HCT116 (cell line): ENCODE measurements around the gene CKAP4. TPM values are rescaled to one million over a fixed set of nuclear protein-coding genes. Genes with fewer than 3 reads are reported as not detected.

Source experiments
- ATAC-seq: fragments of 200-7000 bp; cut with Tn5 transposase; 2 replicates; pipeline ENCODE4 v1.9.1; 2020; ENCODE audit warnings: mild to moderate bottlenecking, moderate library complexity
- BruUV-seq: library from RNA; stranded (reverse); fragments of 400-500 nt; replicated peaks from 2 replicates; lab custom pipeline; 2021; lab: Mats Ljungman, UMichigan
- CTCF ChIA-PET: fragments of 300-600 bp; sonication (Branson Sonifier 250); formaldehyde crosslinking; loops from one replicate; lab custom pipeline; 2021; ENCODE audit warnings: antibody characterized with exemption; lab: Charles Lee
- POLR2A ChIA-PET: fragments of 300-600, 350-600 bp; sonication (Branson Sonifier 250); formaldehyde crosslinking; loops from one replicate; lab custom pipeline; 2021; ENCODE audit warnings: antibody characterized with exemption; lab: Charles Lee
- RAD21 ChIA-PET, 2 experiments: fragments of 300-600 bp; sonication (Branson Sonifier 250); formaldehyde crosslinking; loops; one replicate each; lab custom pipeline; 2023; ENCODE audit warnings: low total read pairs in 2 of 2; ENCODE audit not compliant: uncharacterized antibody in 2 of 2, unreplicated experiment in 2 of 2, low non-redundant PET in 1 of 2; lab: Charles Lee
- DNase-seq: peaks from one replicate; pipeline ENCODE4 v3.0.0-alpha.2; 2010; ENCODE audit warnings: low read depth, low spot score
- H2AFZ ChIP-seq: fragments of 200-600 bp; shearing (Covaris generic), sonication (generic); 2 replicates; pipeline ENCODE4 v1.6.1; 2017; ENCODE audit warnings: low read depth, mixed run types, mixed read lengths, antibody characterized with exemption, low read length; ENCODE audit not compliant: poor library complexity, severe bottlenecking
- H3K27ac ChIP-seq: 2 replicates; pipeline ENCODE4 v1.5.1; 2012; ENCODE audit warnings: low read depth, low read length
- H3K27me3 ChIP-seq: fragments of 200-600 bp; sonication (generic); 2 replicates; pipeline ENCODE4 v1.6.1; 2016; ENCODE audit warnings: mixed run types, low read length, mixed read lengths; ENCODE audit not compliant: insufficient read depth
- H3K36me3 ChIP-seq, 2 experiments: fragments of 200-500 bp in 1 of 2; fragments of 200-600 bp in 1 of 2; sonication (Bioruptor generic) in 1 of 2; sonication (generic) in 1 of 2; 2 replicates each; pipeline versions ENCODE4 v1.5.1 to v1.6.1; 2014 to 2016; ENCODE audit warnings: low read length in 2 of 2, inconsistent platforms in 1 of 2, mixed read lengths in 1 of 2, mixed run types in 1 of 2; ENCODE audit not compliant: insufficient read depth in 2 of 2, control insufficient read depth in 1 of 2
- H3K4me1 ChIP-seq, 2 experiments: fragments of 200-600 bp in 1 of 2; sonication (generic) in 1 of 2; 2 replicates each; pipeline versions ENCODE4 v1.5.1 to v1.6.1; 2012 to 2017; ENCODE audit warnings: low read length in 2 of 2, inconsistent platforms in 1 of 2, mild to moderate bottlenecking in 1 of 2, mixed read lengths in 1 of 2, mixed run types in 1 of 2, moderate library complexity in 1 of 2; ENCODE audit not compliant: insufficient read depth in 2 of 2, control insufficient read depth in 1 of 2
- H3K4me2 ChIP-seq: fragments of 200-600 bp; sonication (generic); 2 replicates; pipeline ENCODE4 v1.6.1; 2017; ENCODE audit warnings: mixed run types, low read length, mixed read lengths
- H3K4me3 ChIP-seq, 2 experiments: fragments of 200-600 bp in 1 of 2; sonication (generic) in 1 of 2; replicated peaks in 1 of 2; 2 replicates each; pipeline ENCODE4 v1.5.1; 2011 to 2016; ENCODE audit warnings: low read length in 2 of 2, control low read depth in 1 of 2, low read depth in 1 of 2, mild to moderate bottlenecking in 1 of 2, mixed read lengths in 1 of 2, mixed run types in 1 of 2
- H3K79me2 ChIP-seq: fragments of 200-600 bp; sonication (generic); 2 replicates; pipeline ENCODE4 v1.6.1; 2017; ENCODE audit warnings: mild to moderate bottlenecking, mixed run types, low read length, moderate library complexity, mixed read lengths; ENCODE audit not compliant: insufficient read depth
- H3K9ac ChIP-seq: fragments of 200-600 bp; sonication (generic); 2 replicates; pipeline ENCODE4 v1.6.1; 2016; ENCODE audit warnings: low read length, mixed read lengths
- H3K9me2 ChIP-seq: fragments of 200-600 bp; sonication (generic), shearing (Covaris generic); 2 replicates; pipeline ENCODE4 v1.6.1; 2017; ENCODE audit warnings: mixed run types, mild to moderate bottlenecking, moderate library complexity; ENCODE audit not compliant: insufficient read depth
- H3K9me3 ChIP-seq, 2 experiments: fragments of 200-500 bp in 1 of 2; fragments of 200-600 bp in 1 of 2; sonication (Bioruptor generic) in 1 of 2; sonication (generic) in 1 of 2; 2 replicates each; pipeline ENCODE4 v1.6.1; 2014 to 2017; ENCODE audit warnings: low read length in 2 of 2, mixed read lengths in 2 of 2, inconsistent platforms in 1 of 2, low read depth in 1 of 2, mild to moderate bottlenecking in 1 of 2, mixed run types in 1 of 2, moderate library complexity in 1 of 2; ENCODE audit not compliant: control insufficient read depth in 1 of 2, insufficient read depth in 1 of 2
- H4K20me1 ChIP-seq: fragments of 200-600 bp; sonication (generic), shearing (Covaris generic); 2 replicates; pipeline ENCODE4 v1.6.1; 2017; ENCODE audit warnings: mixed run types, mild to moderate bottlenecking, moderate library complexity; ENCODE audit not compliant: insufficient read depth
- EGR1 ChIP-seq: IDR thresholded peaks from 2 replicates; pipeline ENCODE4 v1.6.1; 2012; ENCODE audit warnings: low read depth
- EZH2phosphoT487 ChIP-seq: fragments of 200-600 bp; IDR thresholded peaks from 2 replicates; pipeline ENCODE4 v1.6.1; 2018; ENCODE audit warnings: antibody characterized with exemption, borderline replicate concordance
- MAX ChIP-seq: IDR thresholded peaks from 2 replicates; pipeline ENCODE4 v1.6.1; 2012
- POLR2A ChIP-seq: IDR thresholded peaks from 2 replicates; pipeline ENCODE4 v1.7.0; 2011; ENCODE audit warnings: borderline replicate concordance; ENCODE audit not compliant: insufficient read depth, insufficient read length; ENCODE audit errors: extremely low read depth
- REST ChIP-seq: IDR thresholded peaks from 2 replicates; pipeline ENCODE4 v1.6.1; 2012; ENCODE audit warnings: low read depth
- SIN3A ChIP-seq: IDR thresholded peaks from 2 replicates; pipeline ENCODE4 v1.6.1; 2012; ENCODE audit warnings: low read depth
- SRF ChIP-seq: IDR thresholded peaks from 2 replicates; pipeline ENCODE4 v1.6.1; 2012; ENCODE audit warnings: low read depth
- ZFX ChIP-seq: fragments of 450-650 bp; IDR thresholded peaks from 2 replicates; pipeline ENCODE4 v1.6.1; 2017
- ZNF274 ChIP-seq: fragments of 200-500 bp; sonication (Bioruptor generic); IDR thresholded peaks from 2 replicates; pipeline ENCODE4 v1.6.1; 2014; ENCODE audit warnings: mild to moderate bottlenecking, low read depth, low read length, inconsistent platforms
- intact Hi-C: fragments of 100-400 bp; cut with micrococcal nuclease; formaldehyde crosslinking; loops from 2 replicates; pipeline ENCODE4 v1.10.0; 2022
- total RNA-seq: library from RNA; stranded (reverse); gene quantifications from one replicate; pipeline ENCODE4 v1.2.1, GENCODE V29; 2021; ENCODE audit not compliant: unreplicated experiment
- TF ChIP-seq, protein P1 (sequence below), 3 experiments: fragments of 200-600 bp in 1 of 3; sonication (generic) in 1 of 3; IDR thresholded peaks in 2 of 3; conservative IDR thresholded peaks in 1 of 3; 2 replicates each; pipeline ENCODE4 v1.5.1; 2012 to 2017; ENCODE audit warnings: low read depth in 2 of 3, low read length in 2 of 3, antibody characterized with exemption in 1 of 3, borderline replicate concordance in 1 of 3, control low read depth in 1 of 3, mild to moderate bottlenecking in 1 of 3, mixed read lengths in 1 of 3, mixed run types in 1 of 3, moderate library complexity in 1 of 3; ENCODE audit not compliant: insufficient read depth in 1 of 3

CKAP4 gene
- total RNA-seq, 1 experiment from 2014 or later, result 45.9 TPM

DNA sequence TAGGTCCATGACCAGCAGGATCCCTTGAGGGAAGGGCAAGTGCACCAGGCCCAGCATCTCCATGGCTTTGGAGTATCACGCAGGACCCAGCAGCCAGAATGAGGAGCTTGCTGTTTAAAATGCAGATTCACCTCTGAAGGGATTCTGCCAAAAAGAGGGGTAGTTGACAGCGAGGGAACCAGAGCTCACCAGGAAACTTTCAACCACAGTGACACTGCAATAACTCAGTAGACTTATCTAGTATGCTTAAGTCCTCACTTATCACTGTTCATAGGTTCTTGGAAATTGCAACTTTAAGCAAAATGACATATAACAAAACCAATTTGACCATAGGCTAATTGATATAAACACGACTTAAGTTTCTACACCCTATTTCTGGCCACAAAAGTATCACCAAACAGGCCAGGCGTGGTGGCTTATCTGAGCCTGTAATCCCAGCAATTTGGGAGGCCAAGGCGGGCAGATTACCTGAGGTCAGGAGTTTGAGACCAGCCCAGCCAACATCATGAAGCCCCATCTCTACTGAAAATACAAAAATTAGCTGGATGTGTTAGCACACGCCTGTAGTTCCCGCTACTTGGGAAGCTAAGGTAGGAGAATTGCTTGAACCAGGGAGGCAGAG, 21.4 kb upstream of the CKAP4 start:
- POLR2A ChIA-PET, result interaction anchor here (0.7 kb wide), 1 partner anchor 20 kb away, joined by 3 read pairs; no protein-coding TSS in a partner anchor
- no peak overlapping the region for H3K4me3 ChIP-seq
- no TSS peak for BruUV-seq

More for the DNA sequence above, 21.4 kb upstream of the CKAP4 start:
- no peak for DNase-seq
- Histone ChIP-seq H3K27ac (no peak overlapping the region), H3K79me2 (no peaks in the 10 kb centered on the region), H3K27me3 (no peaks in the 10 kb centered on the region)
- RAD21 ChIA-PET, result no interaction called here
- TF ChIP-seq ZNF274, result no peak
- TF ChIP-seq, protein P1, sequence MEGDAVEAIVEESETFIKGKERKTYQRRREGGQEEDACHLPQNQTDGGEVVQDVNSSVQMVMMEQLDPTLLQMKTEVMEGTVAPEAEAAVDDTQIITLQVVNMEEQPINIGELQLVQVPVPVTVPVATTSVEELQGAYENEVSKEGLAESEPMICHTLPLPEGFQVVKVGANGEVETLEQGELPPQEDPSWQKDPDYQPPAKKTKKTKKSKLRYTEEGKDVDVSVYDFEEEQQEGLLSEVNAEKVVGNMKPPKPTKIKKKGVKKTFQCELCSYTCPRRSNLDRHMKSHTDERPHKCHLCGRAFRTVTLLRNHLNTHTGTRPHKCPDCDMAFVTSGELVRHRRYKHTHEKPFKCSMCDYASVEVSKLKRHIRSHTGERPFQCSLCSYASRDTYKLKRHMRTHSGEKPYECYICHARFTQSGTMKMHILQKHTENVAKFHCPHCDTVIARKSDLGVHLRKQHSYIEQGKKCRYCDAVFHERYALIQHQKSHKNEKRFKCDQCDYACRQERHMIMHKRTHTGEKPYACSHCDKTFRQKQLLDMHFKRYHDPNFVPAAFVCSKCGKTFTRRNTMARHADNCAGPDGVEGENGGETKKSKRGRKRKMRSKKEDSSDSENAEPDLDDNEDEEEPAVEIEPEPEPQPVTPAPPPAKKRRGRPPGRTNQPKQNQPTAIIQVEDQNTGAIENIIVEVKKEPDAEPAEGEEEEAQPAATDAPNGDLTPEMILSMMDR (IDR thresholded peaks at IDR 0.05 in 2 of 3, conservative IDR thresholded peaks at IDR 0.05 in 1 of 3; ENCODE audit: borderline replicate concordance in 1 of 3, insufficient read depth in 1 of 3, low read depth in 2 of 3, low read length in 2 of 3), result no peak
- no peak for TF ChIP-seq POLR2A
- TF ChIP-seq REST, result no peak
- no peak for TF ChIP-seq EGR1
- no peak for TF ChIP-seq SRF
- no peak for TF ChIP-seq MAX
- no peak for TF ChIP-seq EZH2phosphoT487
- no peak for TF ChIP-seq SIN3A
- TF ChIP-seq ZFX, result no peak
- TF ChIP-seq, all 23 proteins: peak for 0
- Histone ChIP-seq H3K4me1 (no peaks in the 10 kb centered on the region), H3K9me3 (no peaks in the 10 kb centered on the region), H3K9me2 (no peaks in the 10 kb centered on the region), H3K36me3 (no peaks in the 10 kb centered on the region), H3K9ac (no peak overlapping the region), H4K20me1 (no peaks in the 10 kb centered on the region), H2AFZ (no peak overlapping the region), H3K4me2 (no peak overlapping the region)
- CTCF ChIA-PET, result no interaction called here
- intact Hi-C loops, result loop anchor here (1.0 kb wide), 1 partner anchor 18 kb away; no protein-coding TSS in a partner anchor
- ATAC-seq, result no peak
